HG03045 (cell line): Measurements from ENCODE around the gene SAMD11.
A peak's percentile ranks its signal among the peaks of the same experiment; 100 is the strongest.
"Not testable (repeated sequence)": the region's sequence is repeated elsewhere in the genome, so short reads cannot be mapped to it uniquely, and the experiment has no call there.

Source experiments
- ATAC-seq: cut with Tn5 transposase; IDR thresholded peaks from one replicate; pipeline ENCODE4 v1.9.1; 2021; ENCODE audit warnings: mild to moderate bottlenecking, moderate library complexity; ENCODE audit not compliant: unreplicated experiment

The SAMD11 gene

DNA sequence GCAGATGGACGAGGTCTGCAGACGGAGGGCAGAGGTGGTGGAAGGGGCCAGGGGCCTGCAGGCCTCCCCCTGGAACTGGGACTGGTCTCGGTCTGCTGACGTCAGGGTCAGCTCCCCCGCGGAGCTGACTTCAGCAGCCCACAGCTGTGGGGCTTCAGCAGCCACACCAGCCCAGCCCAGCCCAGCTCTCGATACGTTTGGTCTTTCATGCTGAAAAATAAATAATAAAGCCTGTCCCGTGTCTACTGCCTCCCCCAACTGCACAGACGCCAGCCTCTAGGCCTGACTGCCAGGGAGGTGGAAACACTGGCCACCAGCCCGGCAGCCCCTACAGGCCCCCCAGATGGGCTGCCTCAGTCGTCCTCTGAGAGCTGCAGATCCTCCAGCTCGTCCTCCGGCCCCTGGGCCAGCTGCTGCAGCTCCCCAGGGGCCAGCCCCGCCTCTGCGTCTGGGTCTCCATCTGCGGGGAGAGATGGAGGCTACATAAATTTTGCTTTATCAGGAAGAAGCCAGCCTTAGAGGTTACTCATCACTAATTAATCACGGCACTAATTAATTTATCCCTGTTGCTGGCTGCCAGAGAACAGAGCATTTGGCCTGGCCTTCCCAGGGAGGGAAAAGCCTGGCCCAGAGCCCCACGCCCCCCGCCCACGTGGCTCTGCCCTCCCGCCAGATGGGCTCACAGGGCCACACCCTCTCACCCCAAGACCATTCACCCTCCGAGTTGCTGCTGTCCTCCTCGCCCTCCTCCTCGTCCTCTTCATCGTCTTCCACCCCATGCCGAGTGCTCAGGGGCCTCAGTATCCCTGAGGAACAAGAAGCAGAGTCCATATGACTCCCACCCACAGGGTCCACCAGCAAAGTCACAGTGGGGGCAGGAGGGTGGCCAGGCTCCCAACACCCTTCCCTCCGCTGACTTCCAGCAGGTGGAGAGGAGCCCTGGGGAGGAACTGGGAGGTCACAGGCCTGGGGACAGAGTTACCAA, 20.9 kb downstream of the SAMD11 start:
- ATAC-seq, result no peak

DNA sequence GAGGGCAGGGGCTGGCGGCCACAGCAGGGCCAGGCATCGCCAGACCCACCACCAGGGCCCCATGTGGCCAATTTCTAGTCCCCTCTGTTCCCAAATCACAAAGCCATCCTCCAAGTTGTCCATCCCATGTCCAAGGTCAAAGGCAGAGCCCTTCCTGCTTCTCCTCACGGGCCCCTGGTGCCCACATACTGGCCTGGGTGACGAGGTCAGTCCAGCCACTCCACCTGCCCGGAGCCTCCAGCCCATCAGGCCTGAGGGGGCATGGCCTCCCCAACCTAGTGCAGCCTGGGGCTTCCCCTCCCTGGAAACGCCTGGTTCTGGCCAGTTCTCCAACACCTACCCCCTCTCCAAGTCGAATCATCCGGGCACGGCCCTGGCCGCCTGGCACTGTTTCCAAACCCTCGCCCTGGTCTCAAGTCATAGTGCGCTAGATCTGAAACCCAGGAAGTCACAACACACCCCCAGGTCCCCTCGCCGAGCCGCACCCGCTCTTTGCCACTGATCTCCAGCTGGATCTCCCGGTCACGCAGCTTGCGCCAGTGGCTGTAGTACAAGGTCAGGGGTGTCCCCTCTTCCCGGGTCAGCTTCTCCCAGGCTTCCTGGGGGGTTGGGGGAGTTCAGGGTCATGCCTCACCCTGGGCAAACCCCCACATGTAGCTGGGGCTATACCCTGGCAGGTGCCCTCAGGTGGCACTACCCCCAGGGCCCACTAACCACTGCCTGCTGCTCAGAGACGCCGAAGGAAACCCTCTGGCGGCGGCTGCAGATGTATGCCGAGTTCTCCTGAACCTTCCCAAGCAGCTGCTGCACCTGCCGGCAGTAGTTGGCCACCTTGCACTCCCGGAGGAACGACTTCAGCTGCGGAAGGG, 22.2 kb downstream of the SAMD11 start:
- no peak for ATAC-seq

DNA sequence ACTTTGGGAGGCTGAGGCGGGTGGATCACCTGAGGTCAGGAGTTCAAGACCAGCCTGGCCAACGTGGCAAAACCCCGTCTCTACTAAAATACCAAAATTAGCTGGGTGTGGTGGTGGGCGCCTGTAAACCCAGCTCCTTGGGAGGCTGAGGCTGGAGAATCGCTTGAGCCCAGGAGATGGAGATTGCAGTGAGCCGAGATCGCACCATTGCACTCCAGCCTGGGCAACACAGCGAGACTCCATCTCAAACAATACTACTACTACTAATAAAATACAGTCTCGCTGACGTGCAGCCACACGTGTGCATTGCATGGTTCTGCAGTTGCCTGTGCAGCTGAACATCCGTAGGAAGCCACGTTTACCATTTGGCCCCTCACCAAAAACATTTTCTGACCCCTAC, 23.1 kb downstream of the SAMD11 start:
- not testable (repeated sequence) for ATAC-seq

DNA sequence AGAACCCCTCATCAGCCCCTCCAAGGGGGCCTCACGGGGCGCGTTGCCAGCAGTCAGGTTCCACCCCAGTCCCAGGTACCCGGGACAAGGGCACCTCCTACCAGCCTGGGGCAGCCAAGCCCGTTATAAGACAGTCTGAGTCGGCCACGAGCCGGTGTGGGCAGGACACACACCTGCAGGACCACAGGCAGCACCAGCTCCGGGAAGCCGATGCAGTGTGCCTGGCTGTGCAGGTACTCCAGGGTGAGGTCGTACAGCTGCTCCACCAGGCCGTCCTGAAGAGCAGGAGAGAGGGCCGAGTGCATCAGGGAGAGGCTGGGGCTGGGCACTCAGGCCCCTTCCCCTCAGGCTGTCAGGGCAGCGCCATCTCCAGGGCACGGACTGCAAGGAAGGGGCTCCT, 24.2 kb downstream of the SAMD11 start:
- no peak for ATAC-seq

DNA sequence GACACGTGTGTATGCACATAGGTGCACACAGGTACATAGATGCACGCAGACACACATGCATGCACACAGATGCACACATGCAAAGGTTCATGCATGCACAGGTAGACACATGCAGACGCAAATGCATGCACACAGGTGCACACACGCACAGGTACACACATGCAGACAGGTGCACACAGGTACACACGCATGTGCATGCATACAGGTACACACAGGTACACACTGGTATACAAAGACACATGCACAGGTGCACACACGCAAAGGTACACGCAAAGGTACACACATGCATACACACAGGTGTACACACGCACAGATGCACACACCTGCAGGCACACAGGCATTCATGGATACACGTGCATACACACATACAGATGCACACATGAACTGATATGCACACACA, 26.5 kb downstream of the SAMD11 start:
- ATAC-seq, result no peak

DNA sequence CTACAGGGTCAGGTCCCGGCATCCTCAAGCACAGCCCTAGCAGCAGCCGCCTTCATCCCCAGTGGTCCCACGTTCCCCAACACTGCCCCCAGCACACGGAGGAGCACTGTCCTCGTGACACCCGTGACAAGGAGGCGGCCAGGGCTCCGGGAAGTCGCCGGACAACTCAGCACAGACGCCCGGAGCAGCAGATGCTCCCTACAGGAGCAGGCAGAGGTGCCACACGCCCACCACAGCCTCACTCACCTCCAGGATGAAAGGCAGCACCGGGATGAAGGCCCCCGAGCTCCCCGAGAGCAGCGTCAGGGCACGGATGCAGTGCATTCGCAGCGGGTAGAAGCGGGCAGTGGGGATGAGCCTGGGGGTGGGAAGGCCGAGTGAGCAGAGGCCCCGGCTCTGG, 27.2 kb downstream of the SAMD11 start:
- ATAC-seq, result no peak

DNA sequence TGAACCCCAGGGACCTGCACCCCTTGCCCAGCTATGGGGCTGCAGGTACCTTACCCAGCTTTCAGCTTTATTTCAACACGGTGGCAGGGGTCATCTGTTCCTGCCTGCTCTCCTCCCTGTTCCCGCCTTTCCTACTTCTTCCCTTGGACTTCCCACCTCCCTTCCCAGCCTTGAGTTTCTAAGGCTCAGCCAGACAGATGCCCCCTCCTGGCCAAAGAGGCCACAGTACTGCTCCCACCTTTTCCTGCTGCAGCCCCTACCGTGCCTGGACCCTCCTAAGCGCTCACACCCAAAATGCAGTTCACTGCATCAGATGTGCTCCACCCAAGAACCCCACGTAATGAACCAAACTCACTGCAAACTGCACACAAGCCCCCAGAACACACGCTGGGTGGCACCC, 27.6 kb downstream of the SAMD11 start:
- no peak for ATAC-seq

DNA sequence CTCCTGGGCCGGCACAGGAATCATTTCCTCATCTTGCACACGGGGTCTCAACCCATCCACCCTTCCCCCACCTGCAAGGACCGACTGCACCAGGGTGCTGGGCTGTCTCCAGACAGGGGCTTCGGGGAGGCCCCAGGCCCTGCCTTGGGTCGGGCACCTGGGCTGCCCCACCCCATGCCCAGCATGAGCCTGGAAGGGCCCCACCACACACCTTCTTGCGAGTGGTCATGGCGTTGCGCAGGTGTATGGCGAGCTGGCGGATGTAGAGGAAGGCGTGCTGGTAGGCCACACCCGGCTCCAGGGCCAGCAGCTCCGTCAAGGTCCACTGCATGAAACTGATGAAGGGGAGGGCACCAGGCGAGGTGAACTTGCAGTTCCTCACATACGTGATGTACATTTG, 28.5 kb downstream of the SAMD11 start:
- ATAC-seq, result no peak

DNA sequence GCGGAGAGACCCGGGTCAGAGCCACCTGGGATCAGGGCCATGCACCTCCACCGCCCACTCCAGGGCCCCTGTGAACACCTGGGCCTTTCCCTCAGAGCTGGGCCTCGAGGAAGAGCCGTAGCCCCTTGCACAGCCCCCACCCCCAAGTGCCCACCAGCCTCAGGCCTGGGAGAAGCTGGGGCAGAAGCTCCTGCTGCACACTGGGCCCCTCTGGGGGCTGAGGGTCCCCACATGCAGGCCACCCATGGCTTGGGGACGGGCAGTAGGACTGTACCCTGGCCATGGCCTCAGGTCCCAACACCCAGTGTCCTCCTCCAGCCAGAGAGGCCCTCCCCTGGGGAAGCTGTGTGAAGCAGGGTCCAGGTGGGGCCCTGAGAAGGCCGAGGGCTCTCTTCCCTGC, 28.9 kb downstream of the SAMD11 start:
- no peak for ATAC-seq

DNA sequence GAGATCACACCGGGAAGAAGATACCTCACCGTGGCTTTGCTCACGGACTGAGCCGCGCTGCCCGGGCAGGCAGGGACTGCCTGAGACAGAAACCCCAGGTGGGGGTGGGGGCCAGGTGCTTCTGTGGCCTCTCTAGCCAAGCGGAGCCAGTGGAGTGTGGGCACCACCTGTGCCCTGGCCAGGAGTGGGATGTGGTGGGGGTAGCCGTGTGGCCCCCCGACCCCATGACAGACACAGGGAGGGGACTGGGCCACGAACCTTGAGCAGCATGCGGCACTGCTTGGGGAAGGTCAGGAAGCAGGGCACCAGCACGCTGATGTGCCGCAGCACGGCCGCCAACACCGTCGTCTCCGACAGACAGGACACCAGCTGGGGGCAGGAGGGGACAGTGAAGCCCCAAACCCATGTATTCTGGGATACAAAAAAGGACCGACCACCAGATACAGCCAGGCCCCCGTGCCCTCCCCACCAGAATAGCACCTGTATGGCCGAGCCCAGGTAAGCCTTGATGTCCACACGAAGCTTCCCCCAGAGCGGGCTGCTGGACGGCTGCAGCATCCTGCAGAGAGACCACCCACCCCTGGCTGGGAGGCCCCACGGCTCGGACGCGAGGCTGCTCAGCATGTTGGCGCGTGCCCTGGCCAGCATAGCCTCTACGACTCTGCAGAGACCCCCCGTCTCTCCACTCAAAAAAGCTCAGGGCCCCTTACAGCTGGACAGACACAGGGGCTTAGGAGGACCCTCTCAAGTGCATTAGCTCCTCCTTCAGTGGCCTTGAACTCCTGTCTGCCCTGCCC, 30.0 kb downstream of the SAMD11 start:
- no peak for ATAC-seq

DNA sequence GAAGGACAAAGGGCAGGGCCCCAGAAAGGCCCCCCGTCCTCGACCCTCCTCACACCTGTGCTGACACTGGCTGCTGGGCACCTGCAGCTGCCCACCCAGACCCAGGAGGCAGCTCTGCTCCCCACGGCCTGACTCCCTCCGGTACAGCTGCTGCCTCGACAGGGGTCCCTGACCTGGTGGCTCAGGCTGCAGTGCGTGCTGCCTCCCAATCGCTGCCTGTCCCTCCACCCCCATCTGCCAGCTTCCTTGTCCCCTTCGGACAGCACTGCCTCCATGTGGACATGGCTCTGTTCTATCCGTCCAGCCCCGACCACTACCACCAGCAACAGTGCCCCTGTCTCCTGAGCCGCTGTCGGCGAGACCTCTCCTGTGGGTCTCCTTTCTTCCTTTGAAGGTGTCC, 31.2 kb downstream of the SAMD11 start:
- no peak for ATAC-seq

DNA sequence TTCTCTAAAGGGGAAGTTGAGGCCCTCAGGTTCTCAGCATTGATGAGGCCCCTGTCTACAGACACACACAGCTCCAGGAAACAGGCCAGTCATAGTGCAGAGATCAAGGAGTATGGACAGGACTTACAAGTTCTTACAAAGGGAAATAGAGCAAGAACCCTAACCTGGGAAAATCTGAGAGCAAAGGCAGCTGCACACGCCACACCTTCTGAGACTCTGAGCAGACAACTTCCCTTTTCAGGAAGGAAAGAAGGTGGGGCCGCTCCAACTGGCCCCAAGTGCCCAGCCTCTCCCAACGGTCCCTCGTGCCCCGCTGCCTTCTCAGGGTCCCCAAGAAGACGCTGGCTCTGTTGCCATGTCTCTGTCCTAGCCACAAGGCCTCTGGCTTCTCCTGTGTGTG, 31.8 kb downstream of the SAMD11 start:
- ATAC-seq, result no peak

DNA sequence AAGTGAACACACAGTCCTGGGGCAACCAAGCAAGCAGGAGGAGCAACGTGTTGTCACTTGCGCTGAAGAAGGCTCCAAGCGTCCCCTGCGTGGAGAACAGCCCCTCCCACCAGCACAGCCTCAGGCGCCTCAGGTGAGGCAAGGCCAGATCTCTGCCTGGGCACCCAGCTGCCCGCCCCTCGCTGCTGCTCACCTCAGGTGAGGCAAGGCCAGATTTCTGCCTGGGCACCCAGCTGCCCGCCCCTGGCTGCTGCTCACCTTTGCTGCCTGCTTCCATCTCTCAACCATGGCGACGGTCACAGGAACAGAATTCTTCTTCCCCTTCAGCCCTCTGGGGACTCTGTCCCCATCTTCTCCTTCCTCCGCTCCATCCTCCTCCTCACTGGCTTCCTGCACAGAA, 32.9 kb downstream of the SAMD11 start:
- no peak for ATAC-seq

DNA sequence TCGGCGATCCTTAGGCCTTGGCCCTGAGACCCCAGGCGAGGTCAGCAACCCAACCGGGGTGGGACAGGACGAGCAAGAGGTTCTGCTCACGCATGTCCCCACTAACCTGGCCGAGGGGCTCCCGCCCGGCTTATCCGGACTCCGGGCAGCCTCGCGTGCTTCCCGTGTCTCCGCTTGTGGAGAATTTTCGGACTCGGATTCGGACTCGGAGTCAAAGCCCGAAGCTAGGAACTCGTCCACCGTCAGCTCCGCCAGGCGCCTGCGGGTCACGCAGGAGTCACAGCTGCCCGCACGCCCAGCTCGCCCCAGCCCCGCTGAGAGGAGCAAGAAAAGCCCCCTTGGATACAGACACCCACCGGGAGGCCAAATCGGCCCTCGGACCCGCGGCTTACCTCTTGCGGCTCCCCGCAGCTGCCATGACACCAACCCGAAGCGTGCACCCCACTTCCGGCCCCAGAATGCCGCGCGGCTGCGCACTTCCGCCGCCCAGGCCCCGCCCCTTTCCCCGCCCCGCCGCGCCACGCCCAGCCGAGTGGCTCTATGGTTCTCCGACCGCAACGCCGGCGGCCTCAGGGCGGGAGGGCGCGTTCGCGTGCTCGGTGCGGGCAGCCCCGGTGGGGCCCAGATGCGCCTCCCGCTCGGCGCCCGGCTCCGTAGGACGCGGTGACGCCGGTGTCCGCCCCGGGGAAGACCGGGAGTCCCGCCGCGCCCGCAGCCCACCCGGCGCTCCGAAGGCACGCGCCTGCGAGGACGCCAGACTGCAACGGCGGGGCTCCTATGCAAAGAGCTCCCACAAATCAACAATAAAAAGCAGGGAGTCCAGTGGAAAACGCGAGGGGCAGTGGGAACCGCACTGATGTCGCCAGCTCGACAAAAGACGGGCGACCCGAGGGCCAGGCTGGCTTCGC, 35.4 kb downstream of the SAMD11 start, which contains the start of gene NOC2L:
Gene NOC2L (minus strand): TSS at position 434 of the 908 bp plus-strand sequence. CDS start 16 bp downstream, at position 418.
- peak; percentile 58 for ATAC-seq

DNA sequence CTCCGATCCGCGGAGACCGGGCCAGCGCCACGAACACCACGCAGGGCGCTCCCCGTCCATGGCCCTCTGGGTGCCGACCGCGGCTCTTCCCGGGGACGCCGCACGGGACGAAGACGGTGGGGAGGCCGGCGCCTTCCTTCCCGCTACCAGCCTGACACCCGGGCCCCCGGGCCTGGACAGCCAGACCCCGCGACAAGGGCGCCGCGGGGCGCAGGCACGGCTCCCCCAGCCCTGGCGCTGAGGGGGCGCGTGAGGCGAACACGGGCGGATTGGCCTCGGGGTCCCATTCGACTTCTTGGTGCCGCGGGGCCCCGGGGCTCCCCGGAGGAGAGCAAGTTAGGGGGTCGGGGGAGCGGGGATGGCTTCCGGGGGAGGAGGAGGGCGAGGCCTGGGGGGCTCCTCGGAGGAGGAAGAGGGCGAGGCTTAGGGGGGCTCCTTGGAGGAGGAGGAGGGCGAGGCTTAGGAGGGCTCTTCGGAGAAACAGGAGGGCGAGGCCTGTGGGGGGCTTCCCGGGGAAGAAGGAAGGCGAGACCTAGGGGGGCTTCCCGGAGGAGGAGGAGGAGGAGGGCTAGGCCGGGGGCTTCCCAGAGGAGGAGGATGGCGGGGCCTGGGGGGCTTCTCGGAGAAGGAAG, 36.1 kb downstream of the SAMD11 start:
- ATAC-seq, result no peak

DNA sequence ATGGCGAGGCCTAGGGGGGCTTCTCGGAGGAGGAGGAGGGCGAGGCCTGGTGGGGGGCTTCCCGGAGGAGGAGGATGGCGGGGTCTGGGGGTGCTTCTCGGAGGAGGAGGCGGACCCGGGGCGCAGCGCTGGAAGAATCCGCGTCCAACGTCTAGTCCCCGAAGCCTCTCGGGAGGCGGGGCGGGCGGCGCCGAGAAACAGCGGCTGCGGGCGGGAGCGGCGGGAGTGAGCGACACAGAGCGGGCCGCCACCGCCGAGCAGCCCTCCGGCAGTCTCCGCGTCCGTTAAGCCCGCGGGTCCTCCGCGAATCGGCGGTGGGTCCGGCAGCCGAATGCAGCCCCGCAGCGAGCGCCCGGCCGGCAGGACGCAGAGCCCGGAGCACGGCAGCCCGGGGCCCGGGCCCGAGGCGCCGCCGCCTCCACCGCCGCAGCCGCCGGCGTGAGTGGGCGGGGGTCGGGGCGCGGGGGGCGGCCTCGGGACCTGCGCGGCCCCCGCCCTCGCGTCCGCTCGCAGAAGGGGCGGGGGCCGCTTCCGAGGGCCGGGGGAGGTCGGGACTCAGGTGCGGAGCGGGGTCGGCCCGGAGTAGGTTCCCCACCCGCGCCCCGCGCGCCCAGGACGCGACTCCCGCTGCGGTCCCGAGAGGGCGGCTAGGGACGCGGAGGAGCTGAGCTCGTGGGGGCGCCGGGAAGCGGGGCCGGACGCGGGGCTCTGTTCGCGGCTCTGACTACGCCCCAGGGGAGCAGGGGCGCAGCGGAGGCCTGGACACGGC, 36.8 kb downstream of the SAMD11 start, which contains the start of gene KLHL17:
Gene KLHL17 (plus strand): TSS at position 222 of the 769 bp plus-strand sequence. CDS start 110 bp downstream, at position 332.
- peak; percentile 33 for ATAC-seq

DNA sequence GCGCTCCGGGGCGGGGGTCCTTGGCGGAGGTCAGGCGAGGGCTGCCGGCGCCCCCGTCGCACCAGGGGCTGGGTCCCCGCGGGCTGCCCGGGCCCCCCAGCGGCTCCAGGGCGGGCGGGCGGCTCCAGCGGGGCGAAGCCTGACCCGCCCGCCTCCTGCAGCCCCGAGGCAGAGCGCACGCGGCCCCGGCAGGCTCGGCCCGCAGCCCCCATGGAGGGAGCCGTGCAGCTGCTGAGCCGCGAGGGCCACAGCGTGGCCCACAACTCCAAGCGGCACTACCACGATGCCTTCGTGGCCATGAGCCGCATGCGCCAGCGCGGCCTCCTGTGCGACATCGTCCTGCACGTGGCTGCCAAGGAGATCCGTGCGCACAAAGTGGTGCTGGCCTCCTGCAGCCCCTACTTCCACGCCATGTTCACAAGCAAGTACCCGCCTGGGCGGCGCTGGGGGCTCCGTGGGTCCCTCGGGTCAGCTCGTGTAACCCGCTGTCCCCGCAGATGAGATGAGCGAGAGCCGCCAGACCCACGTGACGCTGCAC, 37.5 kb downstream of the SAMD11 start:
- ATAC-seq, result no peak
